Suppressor macrophage treated with lipopolysaccharide for 4 hours (primary cell): ENCODE results near the gene NUDT19.
"Not testable (repeated sequence)": the region's sequence is repeated elsewhere in the genome, so short reads cannot be mapped to it uniquely, and the experiment has no call there.

Experiments
- DNase-seq: peaks from one replicate; pipeline ENCODE4 v3.0.0-alpha.2; 2020

The NUDT19 gene

DNA sequence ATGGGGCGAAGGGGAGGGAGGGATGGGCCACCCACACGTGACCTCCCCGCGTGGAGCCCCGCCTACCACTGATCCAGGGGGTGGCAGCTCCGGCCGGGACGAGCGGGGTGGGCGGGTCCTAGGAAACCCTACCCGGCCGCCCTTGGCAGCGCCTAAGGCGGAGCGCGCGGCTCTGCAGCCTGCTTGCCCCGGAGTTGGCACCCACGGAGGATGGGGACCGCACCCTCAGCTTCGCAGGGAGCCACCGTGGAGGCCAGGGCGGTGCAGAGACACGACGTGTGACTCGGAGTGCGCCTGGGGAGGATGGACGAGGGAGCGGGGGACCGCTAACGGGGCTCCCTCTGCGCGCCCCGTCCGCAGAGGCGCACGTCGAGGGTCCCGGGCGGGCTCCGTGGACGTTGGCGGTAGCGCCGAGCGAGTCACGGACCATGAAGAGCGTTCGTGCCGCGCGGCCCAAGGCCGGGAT is 15.9 kb upstream of the NUDT19 start, which contains the start of gene RGS9BP:
TSS of gene RGS9BP (plus strand) at position 129 of the 466 bp plus-strand sequence. CDS start 416 bp downstream, outside the sequence.
- peak; percentile 85 for DNase-seq

DNA sequence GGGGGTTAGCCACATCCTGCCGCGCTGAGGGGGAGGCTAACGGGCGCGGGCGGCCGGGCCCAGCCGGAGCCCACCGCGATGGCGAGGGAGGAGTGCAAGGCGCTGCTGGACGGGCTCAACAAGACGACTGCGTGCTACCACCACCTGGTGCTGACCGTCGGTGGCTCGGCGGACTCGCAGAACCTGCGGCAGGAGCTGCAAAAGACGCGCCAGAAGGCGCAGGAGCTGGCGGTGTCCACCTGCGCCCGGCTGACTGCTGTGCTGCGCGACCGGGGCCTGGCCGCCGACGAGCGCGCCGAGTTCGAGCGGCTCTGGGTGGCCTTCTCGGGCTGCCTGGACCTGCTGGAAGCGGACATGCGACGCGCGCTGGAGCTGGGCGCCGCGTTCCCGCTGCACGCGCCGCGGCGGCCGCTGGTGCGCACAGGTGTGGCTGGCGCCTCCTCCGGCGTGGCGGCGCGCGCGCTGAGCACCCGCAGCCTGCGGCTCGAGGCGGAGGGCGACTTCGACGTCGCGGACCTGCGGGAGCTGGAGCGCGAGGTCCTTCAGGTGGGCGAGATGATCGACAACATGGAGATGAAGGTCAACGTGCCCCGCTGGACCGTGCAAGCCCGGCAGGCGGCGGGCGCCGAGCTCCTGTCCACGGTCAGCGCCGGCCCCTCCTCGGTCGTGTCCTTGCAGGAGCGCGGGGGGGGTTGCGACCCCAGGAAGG is 15.3 kb upstream of the NUDT19 start:
- DNase-seq: no peak

DNA sequence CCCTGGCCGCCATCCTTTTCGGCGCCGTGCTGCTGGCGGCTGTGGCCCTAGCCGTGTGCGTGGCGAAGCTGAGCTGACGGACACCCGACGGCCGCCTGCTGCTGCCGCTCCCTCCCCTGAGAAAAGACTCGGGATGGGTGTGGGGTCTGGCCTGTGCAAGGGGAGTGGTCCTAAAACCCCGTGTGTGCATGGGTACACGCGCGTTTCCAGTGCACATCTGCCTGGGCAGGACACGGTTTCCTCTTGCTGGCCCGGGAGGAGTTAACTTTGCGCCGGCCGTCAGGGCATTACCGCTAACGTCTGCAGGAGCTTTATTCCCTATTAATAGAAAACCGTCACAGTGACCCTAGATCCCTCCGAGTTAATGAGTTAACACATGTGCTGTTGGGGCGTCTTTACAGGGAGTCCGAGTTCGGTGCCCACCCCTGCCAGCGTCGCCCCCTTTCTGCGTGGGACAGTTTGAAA is 14.7 kb upstream of the NUDT19 start:
- no peak for DNase-seq

DNA sequence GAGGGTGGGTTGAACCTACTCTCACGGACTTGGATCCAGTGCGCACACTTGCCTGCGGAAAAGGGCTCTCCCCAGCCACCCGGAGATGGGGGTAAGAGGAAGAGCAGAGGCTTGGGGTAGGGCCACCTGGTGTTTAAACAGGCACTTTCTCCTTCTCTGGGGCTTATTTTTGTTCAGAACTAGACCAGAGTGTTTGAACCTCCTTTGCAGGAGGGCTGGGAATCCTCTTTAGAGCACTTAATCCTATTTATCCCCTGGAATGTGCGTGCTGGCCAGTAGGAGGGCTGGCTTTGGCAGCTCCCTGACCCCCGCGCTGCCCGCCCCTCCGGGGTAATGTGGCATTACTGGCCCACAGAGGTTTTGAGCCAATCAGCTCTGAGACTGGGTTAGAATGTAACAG is 14.0 kb upstream of the NUDT19 start:
- DNase-seq: no peak

DNA sequence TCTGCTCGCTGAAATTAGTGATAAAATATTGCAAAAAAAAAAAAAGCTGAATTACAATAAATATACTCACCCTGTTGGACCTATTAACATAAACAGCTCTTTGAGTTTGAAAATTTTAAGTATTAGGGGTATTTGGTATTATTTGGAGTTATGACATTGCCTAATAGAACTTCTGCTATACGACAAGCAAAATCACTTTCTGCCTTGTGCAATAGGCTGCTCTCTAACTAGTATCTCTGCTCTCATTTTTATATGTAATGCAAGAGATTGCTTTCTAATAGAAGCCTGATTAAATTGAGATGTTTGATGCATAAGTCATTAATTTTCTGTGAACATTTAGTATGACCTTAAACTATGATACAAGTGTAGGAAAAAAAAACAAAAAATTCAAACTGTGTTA is 10.6 kb upstream of the NUDT19 start:
- peak; percentile 12 for DNase-seq

DNA sequence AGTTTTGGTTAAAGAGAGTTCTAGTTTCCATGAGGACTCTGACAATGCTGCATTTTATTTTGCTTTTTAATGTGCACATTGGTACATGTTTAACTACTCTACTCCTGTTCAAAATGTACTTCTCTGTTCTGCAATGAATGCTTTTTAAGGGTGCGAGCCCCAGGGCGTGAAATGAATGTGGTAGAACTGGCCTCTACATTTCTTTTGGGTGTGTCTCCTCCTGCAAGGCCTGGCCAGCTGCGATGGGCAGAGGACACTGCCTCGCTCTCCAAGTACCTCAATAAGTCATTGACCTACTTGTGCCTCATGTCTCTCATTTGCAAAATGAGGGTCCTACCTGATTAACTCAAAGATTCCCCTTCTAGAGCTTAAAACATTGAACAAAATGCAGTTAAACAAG is 9.3 kb upstream of the NUDT19 start:
- DNase-seq: no peak

DNA sequence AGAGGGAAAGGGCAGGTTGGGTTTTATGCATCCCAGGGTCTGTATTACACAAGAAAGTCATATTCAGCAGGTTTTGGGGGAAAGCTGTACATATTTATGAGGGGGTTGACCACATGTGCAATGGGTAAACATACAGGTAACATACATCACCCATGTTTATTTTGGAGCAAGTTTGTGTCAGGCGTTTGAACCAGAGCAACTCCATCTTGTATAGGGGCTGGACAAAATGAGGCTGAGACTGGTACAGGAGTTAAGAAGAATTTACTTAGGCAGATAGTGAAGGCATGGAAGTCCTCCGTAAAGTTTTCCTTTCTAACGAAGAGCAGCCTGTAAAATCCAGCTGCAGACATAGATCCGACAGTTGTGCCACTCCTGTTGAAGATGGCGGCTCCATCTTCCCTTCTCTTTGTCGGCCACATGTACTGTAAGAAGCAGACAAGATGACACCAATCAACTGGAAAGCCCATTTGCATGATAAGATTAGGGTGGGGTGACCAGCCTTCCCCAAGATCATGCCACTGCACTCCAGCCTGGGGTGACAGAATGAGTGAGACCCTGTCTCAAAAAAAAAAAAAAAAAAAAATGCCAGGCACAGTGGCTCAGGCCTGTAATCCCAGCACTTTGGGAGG is 4.7 kb upstream of the NUDT19 start:
- DNase-seq: no peak

DNA sequence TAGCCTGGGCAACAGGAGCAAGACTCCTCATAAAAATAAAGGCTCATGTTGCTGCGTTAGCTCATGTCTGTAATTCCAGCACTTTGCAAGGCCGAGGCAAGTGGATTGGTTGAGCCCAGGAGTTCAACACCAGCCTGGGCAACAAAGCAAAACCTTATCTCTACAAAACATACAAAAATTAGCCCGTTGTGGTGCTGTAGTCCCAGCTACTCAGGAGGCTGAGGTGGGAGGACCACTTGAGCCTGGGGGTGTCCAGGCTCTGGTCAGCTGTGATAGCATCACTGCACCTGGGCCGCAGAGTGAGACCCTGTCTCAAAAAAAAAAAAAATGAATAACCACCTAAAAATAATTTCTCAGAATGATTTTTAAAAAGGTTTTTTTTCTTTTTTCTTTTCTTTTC is 3.9 kb upstream of the NUDT19 start:
- DNase-seq: no peak

DNA sequence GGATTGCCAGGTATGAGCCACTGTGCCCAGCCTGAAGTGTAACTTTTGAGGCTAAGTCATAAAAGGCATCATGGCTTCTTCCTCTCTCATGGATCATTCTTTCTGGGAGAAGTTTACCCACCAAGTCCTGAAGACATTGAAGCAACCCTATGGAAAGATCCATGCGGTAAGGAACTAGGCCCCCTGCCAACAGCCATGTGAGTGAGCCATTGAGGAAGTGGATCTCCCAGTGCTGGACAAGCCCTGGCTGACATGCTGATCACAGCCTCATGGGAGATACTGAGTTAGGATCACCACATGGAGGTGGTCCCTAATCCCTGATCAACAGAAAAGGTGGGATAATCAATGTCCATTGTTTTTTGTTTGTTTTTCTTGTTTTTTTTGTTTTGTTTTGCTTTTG is 3.3 kb upstream of the NUDT19 start:
- peak; percentile 54 for DNase-seq

DNA sequence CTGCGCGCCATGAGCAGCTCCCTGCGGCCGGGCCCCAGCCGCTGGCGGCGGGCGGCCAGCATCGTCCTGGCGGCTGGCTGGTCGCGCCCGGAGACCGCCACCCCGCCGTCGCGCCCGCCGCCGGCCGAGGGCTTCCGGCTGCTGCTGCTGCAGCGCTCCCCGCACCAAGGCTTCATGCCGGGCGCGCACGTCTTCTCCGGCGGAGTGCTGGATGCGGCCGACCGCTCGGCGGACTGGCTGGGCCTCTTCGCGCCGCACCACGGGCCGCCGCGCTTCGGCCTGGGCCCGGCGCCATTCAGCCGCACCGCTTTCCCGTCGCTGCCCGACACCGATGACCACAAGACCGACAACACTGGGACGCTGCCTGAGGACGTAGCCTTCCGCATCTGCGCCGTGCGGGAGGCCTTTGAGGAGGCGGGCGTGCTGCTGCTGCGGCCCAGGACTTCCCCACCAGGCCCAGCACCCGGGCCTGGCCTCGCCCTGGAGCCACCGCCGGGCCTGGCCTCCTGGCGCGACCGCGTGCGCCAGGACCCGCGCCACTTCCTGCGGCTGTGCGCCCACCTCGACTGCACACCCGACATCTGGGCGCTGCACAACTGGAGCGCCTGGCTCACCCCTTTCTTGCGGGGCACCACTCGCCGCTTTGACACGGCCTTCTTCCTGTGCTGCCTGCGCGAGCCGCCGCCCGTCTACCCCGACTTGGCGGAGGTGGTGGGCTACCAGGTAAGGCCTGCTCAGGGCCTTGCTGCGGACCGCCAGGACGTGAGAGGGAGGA is 518 bp downstream of the NUDT19 start:
- DNase-seq: peak; percentile 88

DNA sequence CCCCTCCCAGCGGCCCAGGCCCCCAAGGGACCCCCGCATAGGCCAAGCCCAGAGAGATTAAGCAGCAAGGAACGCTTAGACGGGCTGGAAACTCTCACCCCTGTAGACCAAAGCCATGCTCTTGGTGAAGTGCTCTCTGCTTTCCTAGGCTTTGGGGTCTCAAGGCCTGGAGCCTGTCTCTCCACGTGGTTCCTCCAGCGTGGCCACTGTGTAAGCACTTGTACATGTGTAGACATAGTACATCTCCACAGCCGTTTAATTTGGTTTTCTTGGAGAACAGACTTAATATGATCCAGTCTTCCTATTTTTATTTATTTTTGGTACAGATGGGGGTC is 1.1 kb downstream of the NUDT19 start:
- no peak for DNase-seq

DNA sequence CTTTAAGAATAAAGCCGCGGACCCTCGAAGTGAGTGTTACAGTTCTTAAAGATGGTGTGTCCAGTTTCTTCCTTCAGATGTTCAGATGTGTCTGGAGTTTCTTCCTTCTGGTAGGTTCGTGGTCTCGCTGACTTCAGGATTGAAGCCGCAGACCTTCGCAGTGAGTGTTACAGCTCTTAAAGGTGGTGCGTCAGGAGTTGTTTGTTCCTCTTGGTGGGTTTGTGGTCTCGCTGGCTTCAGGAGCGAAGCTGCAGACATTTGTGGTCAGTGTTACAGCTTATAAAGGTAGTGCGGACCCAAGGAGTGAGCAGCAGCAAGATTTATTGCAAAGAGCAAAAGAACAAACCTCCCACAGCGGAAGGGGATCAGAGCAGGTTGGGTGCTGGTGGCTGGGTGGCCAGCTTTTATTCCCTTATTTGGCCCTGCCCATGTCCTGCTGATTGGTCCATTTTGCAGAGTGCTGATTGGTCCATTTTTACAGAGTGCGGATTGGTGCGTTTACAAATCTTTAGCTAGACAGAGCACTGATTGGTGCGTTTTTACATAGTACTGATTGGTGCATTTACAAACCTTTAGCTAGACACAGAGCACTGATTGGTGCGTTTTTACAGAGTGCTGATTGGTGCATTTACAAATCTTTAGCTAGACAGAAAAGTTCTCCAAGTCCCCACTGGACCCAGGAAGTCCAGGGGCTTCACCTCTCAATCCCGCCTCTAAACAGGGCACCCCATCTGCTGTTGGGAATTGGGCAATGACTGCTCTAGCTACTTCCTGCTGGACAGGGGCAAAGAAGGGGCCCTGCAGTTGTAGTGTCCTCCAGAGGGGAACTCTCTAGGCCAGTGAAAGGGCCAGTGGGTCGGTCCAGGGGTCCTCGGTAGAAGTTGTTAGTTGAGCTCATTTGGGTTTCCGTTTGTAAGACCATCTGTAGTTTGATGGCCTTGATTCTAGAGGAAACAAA is 1.8 kb downstream of the NUDT19 start:
- DNase-seq: peak; percentile 30

DNA sequence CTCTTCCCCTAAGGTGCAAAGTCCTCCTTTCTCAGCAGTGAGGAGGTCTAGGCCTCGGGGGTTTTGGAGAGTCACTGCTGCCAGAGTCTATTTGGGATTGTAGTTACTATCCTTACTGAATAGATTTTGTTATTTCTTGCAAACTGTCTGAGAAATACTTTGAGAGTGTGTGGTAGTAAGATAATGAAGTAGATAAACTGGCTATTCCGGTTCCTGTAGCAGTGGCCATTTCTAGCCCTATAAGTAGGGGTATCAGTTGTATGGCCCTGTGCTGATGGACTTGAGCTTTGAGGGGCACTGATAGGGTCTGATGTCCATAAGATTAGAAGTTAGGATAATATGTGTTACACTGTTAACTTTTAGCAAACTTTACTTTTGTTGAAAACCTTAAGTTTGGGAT is 2.7 kb downstream of the NUDT19 start:
- DNase-seq: not testable (repeated sequence)

DNA sequence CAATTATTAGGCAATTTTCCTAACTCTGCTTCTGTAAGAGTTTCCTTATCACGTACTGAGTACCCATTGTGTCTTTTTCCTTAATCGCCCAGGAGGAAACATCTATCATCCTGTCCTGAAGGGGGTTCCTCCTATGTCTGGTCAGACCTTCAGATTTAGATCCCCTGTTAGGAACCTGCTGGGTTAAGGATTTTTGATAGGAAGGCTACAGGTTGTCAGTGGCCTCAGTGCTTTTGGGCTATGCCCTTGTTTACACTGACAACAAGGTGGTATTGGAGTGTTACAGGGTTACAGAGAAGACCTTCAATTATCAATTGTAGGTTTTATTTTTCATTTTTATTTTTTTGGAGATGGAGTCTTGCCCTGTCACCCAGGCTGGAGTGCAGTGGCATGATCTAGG is 3.2 kb downstream of the NUDT19 start:
- DNase-seq: not testable (repeated sequence)

DNA sequence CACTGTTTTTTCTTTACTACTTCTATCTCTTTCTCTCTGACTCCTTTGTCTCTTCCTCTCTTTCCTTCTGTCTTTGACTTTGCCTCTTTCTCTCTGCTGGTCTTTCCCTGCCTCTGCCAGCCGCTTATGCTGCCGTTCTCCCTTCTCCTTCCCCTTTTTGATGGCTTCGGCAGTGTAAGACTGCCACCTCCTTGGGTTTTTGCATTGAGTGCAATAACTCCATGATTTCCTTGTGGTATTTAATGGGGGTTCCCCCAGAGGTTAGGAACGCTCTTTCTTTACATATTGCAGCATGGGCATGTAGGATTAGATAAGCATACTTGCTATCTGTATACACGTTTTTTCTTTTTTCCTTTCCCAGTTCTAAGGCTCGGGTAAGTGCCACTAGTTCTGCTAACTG is 3.9 kb downstream of the NUDT19 start:
- DNase-seq: peak; percentile 79

DNA sequence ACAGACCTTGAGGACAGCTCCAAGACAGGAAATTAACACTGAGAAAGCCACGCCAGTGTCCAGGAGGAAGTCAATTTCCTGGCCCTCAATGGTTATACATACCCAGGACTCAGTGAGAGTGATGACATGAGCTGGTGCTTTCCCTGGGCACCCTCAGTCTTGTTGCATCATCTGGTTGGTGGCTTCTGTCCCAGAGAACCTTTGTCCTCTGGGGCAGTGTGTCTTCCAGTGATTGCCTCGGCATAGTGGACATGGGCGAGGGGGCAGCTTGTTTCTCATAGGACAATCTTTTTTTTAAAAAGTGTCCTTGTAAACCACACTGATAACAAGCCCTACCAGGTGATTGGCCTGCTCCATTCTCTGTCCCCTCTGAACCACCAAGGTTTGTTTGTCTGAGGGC is 5.2 kb downstream of the NUDT19 start:
- peak; percentile 77 for DNase-seq

DNA sequence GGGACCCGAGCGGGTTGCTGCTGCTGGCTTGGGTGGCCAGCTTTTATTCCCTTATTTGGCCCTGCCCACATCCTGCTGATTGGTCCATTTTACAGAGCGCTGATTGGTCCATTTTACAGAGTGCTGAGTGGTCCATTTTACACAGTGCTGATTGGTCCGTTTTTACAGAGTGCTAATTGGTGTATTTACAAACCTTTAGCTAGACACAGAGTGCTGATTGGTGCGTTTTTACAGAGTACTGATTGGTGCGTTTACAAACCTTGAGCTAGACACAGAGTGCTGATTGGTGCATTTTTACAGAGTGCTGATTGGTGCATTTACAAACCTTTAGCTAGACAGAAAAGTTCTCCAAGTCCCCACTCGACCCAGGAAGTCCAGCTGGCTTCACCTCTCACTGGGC is 8.5 kb downstream of the NUDT19 start:
- not testable (repeated sequence) for DNase-seq

DNA sequence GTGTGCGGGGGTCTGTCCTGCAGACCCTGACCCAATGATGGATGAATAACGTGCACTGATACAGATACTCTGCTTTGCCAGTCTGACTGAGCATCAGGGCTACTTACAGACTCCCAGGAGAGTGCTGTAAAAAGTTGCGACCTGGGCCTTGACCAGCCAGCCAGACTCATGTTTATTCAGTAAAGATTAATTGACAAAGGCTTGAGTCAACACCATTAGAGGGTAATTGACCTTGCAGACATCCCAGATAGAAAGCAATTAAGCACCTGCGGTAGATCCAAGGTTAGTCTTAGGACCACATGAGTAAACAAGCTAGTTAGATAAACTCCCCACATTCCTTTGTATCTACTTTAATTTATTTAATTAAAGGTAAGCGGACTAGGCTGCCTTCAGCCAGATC is 10.4 kb downstream of the NUDT19 start:
- no peak for DNase-seq

DNA sequence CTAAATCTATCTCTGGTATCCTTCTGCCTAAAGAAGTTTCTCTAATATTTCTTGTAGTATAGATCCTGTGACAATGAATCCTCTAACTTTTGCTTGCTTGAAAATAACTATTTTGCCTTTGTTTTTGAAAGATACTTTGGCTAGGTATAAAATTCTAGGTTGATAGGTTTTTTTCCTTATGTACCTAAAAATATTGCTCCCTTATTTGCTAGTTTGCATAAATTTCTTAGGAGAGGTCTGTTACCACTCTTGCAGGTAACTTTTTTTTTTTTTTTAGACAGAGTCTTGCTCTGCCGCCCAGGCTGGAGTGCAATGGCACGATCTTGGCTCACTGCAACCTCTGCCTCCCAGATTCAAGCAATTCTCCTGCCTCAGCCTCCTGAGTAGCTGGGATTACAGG is 12.4 kb downstream of the NUDT19 start:
- DNase-seq: not testable (repeated sequence)

DNA sequence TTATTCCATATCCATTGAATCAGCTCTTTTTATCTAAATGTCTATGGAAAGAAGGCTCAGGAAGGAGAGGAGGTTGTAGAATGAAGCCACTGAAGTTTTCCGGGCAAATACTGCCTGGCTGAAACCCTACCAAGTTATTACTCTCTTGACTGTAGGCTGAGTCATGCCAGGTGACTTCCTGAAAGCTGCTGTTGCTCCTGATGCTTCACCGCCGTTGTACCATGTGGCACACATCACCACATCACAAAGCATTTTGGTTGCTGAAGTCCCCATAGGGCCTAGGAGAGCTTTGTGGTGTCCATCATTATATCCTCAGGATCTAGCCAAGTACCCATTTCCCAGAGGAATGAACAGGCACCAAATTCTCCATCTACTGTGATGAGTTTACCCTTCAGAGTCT is 16.8 kb downstream of the NUDT19 start:
- no peak for DNase-seq

DNA sequence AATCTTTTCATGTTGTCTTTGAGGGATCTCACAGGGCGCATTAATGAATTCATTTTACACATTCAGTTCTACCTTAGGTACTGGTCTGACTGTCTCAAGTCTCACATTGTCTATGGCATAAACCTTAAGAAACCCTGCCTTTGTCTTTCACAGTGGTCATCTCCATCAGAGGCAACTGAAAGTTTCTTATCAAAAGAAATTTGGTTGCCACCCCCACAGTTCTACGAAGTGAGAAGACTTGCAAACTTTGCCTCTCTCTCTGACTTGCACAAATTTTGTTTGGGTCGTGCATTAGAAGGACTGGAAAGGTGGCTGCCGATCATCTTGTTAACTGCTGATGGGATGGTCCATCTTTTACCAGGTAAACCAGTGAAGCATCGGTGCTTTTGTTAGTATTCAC is 17.4 kb downstream of the NUDT19 start:
- DNase-seq: no peak

DNA sequence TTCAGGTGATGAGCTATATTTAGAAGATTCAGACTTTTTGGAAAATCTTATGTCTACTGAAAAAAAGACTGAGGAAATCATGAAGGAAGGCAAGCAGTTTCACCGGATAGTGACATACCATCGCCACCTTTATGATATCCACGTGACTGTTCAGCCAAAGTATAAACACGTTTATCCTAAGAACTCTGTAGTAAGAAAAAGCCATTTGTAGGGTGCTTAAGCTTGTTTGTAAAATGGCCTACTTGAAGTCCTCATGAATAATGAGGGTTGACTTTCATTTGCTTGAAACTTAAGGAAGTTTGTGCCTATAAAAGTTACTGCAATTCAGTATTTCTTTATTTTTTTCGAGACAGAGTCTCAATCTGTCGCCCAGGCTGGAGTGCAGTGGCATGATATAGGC is 20.1 kb downstream of the NUDT19 start:
- no peak for DNase-seq

DNA sequence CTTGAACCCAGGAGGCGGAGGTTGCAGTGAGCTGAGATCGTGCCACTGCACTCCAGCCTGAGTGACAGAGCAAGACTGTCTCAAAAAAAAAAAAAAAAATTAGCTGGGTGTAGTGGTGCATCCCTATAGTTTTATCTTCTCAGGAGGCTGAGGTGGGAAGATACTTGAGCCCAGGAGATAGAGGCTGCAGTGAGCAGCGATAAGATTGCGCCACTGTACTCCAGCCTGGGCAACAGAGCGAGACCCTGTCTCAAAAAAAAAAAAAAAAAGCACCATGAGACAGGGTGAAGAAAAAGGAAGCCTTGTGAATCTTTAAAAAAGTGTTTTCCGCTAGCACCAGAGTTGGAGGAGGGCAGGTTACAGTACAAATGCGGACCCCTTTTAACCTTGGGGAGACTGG is 24.6 kb downstream of the NUDT19 start:
- not testable (repeated sequence) for DNase-seq
